Mesodermal cell (in vitro differentiated cells): ENCODE data around the gene TNFRSF6B.

Source experiments
- H3K27ac ChIP-seq: 2 replicates; pipeline ENCODE4 v1.7.0; 2013; ENCODE audit warnings: mild to moderate bottlenecking, low read depth, low read length, moderate library complexity; ENCODE audit not compliant: severe bottlenecking
- H3K36me3 ChIP-seq: 2 replicates; pipeline ENCODE4 v1.7.1; 2013; ENCODE audit warnings: mild to moderate bottlenecking, low read length, moderate library complexity; ENCODE audit not compliant: control insufficient read depth, insufficient read depth
- H3K4me1 ChIP-seq: one replicate; pipeline ENCODE4 v1.7.1; 2013; ENCODE audit warnings: mild to moderate bottlenecking, low read length; ENCODE audit not compliant: insufficient read depth, control insufficient read depth, poor library complexity, severe bottlenecking
- H3K4me3 ChIP-seq: 2 replicates; pipeline ENCODE4 v1.7.0; 2013; ENCODE audit warnings: low read length, control low read depth, mild to moderate bottlenecking; ENCODE audit not compliant: insufficient read depth, poor library complexity, severe bottlenecking; ENCODE audit errors: extremely low read depth
- H3K9me3 ChIP-seq: 2 replicates; pipeline ENCODE4 v1.7.1; 2013; ENCODE audit warnings: mild to moderate bottlenecking, low read length, moderate library complexity; ENCODE audit not compliant: control insufficient read depth
- WGBS, 2 experiments: methylation state at CpG; one replicate each; pipeline ENCODE4 v1.1.5; 2013; ENCODE audit warnings: missing lambda C conversion rate in 2 of 2; ENCODE audit not compliant: insufficient coverage in 2 of 2; 5-methylcytosine and 5-hydroxymethylcytosine counted together

TNFRSF6B gene

GRCh38 chr20:63699466-63700198, 3.2 kb downstream of the TNFRSF6B start:
- Histone ChIP-seq H3K4me3 (no peak overlapping the region), H3K36me3 (peaks cover 19% of the 10 kb centered on the region), H3K9me3 (no peaks in the 10 kb centered on the region), H3K4me1 (peaks cover 28% of the 10 kb centered on the region), H3K27ac (peak overlapping the region; percentile 62)
- 88 to 91% methylated on average over 19 to 22 of the region's 24 CpGs for WGBS, 2 experiments

- peak overlapping the region; percentile 62 for H3K27ac ChIP-seq
- WGBS, 2 experiments = 95 to 97% methylated on average over 31 to 34 of the region's 43 CpGs
These were observed 4.0 kb downstream of the TNFRSF6B start for GRCh38 chr20:63700199-63701050.

GRCh38 chr20:63701051-63701328, 4.5 kb downstream of the TNFRSF6B start:
- no peaks in the 10 kb centered on the region for H3K9me3 ChIP-seq
- H3K36me3 ChIP-seq = peaks cover 31% of the 10 kb centered on the region
- peaks cover 28% of the 10 kb centered on the region for H3K4me1 ChIP-seq
- no peak overlapping the region for H3K4me3 ChIP-seq
- no peak overlapping the region for H3K27ac ChIP-seq
- WGBS, 2 experiments = 90 to 100% methylated on average over 2 to 4 of the region's 5 CpGs

More at GRCh38 chr20:63700199-63701050, 4.0 kb downstream of the TNFRSF6B start:
- no peaks in the 10 kb centered on the region for H3K9me3 ChIP-seq
- peaks cover 26% of the 10 kb centered on the region for H3K36me3 ChIP-seq
- H3K4me1 ChIP-seq = peaks cover 28% of the 10 kb centered on the region
- H3K4me3 ChIP-seq = no peak overlapping the region

GRCh38 chr20:63701329-63702035, 5.0 kb downstream of the TNFRSF6B start:
- no peak overlapping the region for H3K4me3 ChIP-seq
- WGBS, 2 experiments = 92% methylated on average over 10 to 12 of the region's 14 CpGs
- H3K36me3 ChIP-seq = peaks cover 36% of the 10 kb centered on the region

GRCh38 chr20:63702036-63702665, 5.7 kb downstream of the TNFRSF6B start:
- Histone ChIP-seq H3K4me1 (peaks cover 29% of the 10 kb centered on the region), H3K4me3 (no peak overlapping the region), H3K27ac (no peak overlapping the region), H3K36me3 (peaks cover 39% of the 10 kb centered on the region), H3K9me3 (no peaks in the 10 kb centered on the region)
- WGBS, 2 experiments = 92 to 94% methylated on average over 16 of the region's 16 CpGs

More at GRCh38 chr20:63701329-63702035, 5.0 kb downstream of the TNFRSF6B start:
- Histone ChIP-seq H3K4me1 (peaks cover 31% of the 10 kb centered on the region), H3K27ac (no peak overlapping the region), H3K9me3 (no peaks in the 10 kb centered on the region)

GRCh38 chr20:63702751-63703470, 6.5 kb downstream of the TNFRSF6B start:
- Histone ChIP-seq H3K4me3 (no peak overlapping the region), H3K36me3 (peaks cover 39% of the 10 kb centered on the region), H3K27ac (no peak overlapping the region), H3K9me3 (no peaks in the 10 kb centered on the region), H3K4me1 (peaks cover 26% of the 10 kb centered on the region)
- 83 to 91% methylated on average over 12 of the region's 13 CpGs for WGBS, 2 experiments

- 90 to 96% methylated on average over 8 to 14 of the region's 15 CpGs for WGBS, 2 experiments
- H3K36me3 ChIP-seq = peaks cover 39% of the 10 kb centered on the region
- H3K27ac ChIP-seq = no peak overlapping the region
- H3K4me3 ChIP-seq = no peak overlapping the region
- peaks cover 20% of the 10 kb centered on the region for H3K4me1 ChIP-seq
- H3K9me3 ChIP-seq = no peaks in the 10 kb centered on the region
These were observed 7.1 kb downstream of the TNFRSF6B start for GRCh38 chr20:63703471-63703975.

GRCh38 chr20:63703976-63704748, 7.7 kb downstream of the TNFRSF6B start:
- 94 to 98% methylated on average over 9 to 11 of the region's 11 CpGs for WGBS, 2 experiments
- Histone ChIP-seq H3K36me3 (peaks cover 44% of the 10 kb centered on the region), H3K4me3 (no peak overlapping the region), H3K9me3 (no peaks in the 10 kb centered on the region), H3K4me1 (peaks cover 13% of the 10 kb centered on the region), H3K27ac (no peak overlapping the region)

GRCh38 chr20:63704749-63705117, 8.3 kb downstream of the TNFRSF6B start:
- H3K4me1 ChIP-seq = peaks cover 8% of the 10 kb centered on the region
- H3K9me3 ChIP-seq = no peaks in the 10 kb centered on the region
- H3K36me3 ChIP-seq = peaks cover 48% of the 10 kb centered on the region
- 86 to 95% methylated on average over 5 to 6 of the region's 6 CpGs for WGBS, 2 experiments
- H3K4me3 ChIP-seq = no peak overlapping the region
- H3K27ac ChIP-seq = no peak overlapping the region
